ENCODE measurements around the gene ATG10.

Gene ATG10

DNA sequence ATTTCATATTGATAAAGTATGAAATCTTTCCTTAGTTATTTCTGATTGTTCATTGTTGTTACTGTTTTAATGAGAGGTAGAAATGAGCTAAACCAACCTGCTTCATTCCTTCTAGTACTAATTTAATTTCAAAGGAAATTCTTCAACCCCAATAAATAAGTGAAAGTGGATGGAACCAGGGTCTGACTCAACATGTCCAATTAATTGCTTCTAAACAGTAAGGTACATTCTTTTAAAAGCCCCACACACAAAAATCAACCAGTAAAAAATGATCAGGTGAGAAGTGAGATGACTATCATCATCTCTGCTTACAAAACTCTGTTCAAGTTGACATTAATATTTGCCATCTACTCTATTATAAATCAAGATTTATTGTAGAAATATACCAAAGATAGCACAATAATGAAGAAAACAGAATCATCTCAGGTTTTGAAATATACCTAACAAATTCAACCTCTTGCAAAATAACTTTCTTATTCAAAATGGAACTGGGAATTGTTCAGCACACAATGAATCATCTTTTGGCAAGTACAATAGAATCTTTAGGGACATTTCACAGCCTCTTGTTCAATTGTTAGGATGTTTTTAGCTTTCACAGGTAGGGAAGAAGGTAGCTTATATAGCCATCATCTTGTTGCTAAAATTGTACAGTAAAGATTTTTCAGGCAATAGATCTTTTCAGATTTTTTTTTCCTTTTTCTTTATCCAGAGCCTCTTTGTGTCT, 191.8 kb downstream of the ATG10 start:
- TF ChIP-seq, protein P1, sequence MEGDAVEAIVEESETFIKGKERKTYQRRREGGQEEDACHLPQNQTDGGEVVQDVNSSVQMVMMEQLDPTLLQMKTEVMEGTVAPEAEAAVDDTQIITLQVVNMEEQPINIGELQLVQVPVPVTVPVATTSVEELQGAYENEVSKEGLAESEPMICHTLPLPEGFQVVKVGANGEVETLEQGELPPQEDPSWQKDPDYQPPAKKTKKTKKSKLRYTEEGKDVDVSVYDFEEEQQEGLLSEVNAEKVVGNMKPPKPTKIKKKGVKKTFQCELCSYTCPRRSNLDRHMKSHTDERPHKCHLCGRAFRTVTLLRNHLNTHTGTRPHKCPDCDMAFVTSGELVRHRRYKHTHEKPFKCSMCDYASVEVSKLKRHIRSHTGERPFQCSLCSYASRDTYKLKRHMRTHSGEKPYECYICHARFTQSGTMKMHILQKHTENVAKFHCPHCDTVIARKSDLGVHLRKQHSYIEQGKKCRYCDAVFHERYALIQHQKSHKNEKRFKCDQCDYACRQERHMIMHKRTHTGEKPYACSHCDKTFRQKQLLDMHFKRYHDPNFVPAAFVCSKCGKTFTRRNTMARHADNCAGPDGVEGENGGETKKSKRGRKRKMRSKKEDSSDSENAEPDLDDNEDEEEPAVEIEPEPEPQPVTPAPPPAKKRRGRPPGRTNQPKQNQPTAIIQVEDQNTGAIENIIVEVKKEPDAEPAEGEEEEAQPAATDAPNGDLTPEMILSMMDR (IDR thresholded peaks at IDR 0.05; ENCODE audit: low read length, missing control alignments), result no peak
- no peak overlapping the region for H3K4me3 ChIP-seq (replicated peaks; ENCODE audit: low read depth, low read length)
- DNase-seq (ENCODE audit: low read depth), result peak; percentile 73

- peak; percentile 79 for DNase-seq (ENCODE audit: low read depth)
- TF ChIP-seq, protein P1 (IDR thresholded peaks at IDR 0.05; ENCODE audit: low read length, missing control alignments), result no peak
- H3K4me3 ChIP-seq (replicated peaks; ENCODE audit: low read depth, low read length), result peak overlapping the region; percentile 3
Observed at GRCh38 chr5:82164176-82164976, 192.6 kb downstream of the ATG10 start.

- TF ChIP-seq, protein P1 (IDR thresholded peaks at IDR 0.05; ENCODE audit: low read length, missing control alignments), result no peak
- peak; percentile 72 for DNase-seq (ENCODE audit: low read depth)
- H3K4me3 ChIP-seq (replicated peaks; ENCODE audit: low read depth, low read length), result no peak overlapping the region
Observed at GRCh38 chr5:82164977-82165713, 193.3 kb downstream of the ATG10 start.

DNA sequence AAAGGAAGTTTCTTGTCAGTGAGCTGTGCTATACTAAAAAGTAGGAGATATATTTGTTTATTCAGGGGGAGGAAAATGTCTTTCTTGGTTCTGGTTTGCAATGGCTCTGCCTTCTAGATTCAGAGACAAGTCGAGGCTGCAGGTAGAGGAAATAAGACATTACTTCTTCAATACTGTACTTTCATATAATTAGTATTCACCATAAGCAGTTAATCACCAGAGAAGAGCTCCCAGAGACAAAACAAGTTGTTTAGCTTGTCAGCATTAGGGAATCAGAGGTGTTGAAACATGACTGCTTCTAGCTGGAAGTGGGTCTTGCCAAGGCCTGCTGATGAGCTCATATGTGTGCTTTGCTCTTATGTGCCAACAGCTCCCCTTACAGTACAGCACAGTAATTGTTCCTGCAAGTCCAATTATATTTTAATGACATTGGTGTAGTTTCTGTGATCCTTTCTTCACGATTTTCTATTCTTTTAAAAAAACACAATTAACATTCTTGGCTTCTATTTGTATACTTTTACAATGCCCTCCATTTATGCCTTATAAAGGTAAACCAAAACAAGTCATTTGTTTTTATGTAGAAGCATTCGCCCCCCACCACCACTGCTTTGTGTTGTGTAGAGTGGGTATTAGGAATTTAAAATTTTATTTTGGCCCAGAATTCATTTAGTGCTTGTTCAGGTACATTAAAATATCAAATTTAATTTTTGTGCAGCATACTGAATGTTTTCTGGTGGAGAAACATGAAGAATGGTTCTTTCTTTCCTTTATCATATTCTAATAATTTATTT, 194.1 kb downstream of the ATG10 start:
- peak; percentile 97 for DNase-seq (ENCODE audit: low read depth)
- TF ChIP-seq, protein P1 (IDR thresholded peaks at IDR 0.05; ENCODE audit: low read length, missing control alignments), result peak; percentile 85
- H3K4me3 ChIP-seq (replicated peaks; ENCODE audit: low read depth, low read length), result no peak overlapping the region

DNA sequence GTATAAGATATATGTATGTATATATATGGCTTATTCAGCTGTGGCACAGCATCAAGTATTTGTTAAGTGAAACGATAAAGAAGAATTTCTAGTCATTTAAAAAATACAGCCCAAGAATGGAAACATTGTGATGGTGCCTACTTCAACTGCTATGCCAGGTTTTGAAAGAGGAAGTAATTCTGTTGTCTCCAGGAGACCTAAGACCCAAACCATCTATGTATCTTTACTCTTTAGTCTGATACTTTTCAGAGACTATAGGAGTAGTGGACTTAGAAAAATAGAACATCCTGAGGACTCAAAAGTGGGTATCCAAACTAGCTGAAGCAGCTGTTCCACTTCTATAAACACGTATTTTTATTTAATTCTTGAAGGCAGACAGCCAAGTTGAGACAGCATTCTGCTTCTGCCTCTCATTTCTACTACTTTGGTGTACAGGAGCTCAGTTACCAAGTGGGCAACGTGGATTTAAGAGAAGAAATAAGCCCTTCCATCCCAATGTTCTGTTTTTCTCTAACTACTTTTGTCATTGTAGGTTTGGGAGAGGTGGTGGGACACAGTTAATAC, 195.6 kb downstream of the ATG10 start:
- TF ChIP-seq, protein P1 (IDR thresholded peaks at IDR 0.05; ENCODE audit: low read length, missing control alignments), result no peak
- DNase-seq (ENCODE audit: low read depth), result no peak
- H3K4me3 ChIP-seq (replicated peaks; ENCODE audit: low read depth, low read length), result no peak overlapping the region

DNA sequence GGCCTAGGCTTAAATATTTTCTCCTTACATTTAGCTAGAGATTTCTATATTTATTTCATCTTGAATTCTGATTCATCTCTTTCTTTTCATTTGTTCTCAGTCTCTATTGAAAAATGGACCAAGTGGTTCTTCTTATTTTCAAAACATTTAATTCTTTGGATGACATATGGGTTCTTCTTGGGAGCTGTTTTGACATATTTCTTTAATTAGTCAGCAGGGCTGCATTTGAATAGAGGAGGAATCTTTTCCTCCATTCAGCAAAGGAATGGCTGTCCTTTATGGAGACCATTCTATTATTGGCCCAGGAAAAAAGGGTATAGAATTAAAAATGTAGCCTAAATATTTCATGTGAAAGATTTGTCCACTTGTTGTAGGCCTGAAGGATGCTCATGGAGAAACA, 196.5 kb downstream of the ATG10 start:
- no peak for DNase-seq (ENCODE audit: low read depth)
- TF ChIP-seq, protein P1 (IDR thresholded peaks at IDR 0.05; ENCODE audit: low read length, missing control alignments), result no peak
- no peak overlapping the region for H3K4me3 ChIP-seq (replicated peaks; ENCODE audit: low read depth, low read length)
